ENCODE results near the gene DTD1. TPM values are rescaled to one million over a fixed set of nuclear protein-coding genes. Genes with fewer than 3 reads are reported as not detected.
A peak's percentile ranks its signal among the peaks of the same experiment; 100 is the strongest.

The DTD1 gene
- total RNA-seq, 1 donor from 2014 or later, result 214 TPM

GRCh38 chr20:18577942-18578341 lies 9.9 kb upstream of the DTD1 start:
- no peak for DNase-seq (ENCODE audit: low read depth)
- no peaks in the 10 kb centered on the region for H3K36me3 ChIP-seq (ENCODE audit: control insufficient read depth, insufficient read depth, low read length)
- no peaks in the 10 kb centered on the region for H3K27me3 ChIP-seq (ENCODE audit: control insufficient read depth, insufficient read depth, low read length)
- H3K4me3 ChIP-seq (ENCODE audit: low read depth, low read length), result no peak overlapping the region
- TF ChIP-seq CTCF (IDR thresholded peaks at IDR 0.05; ENCODE audit: insufficient read depth, low read length, poor library complexity, severe bottlenecking), result no peak

- no peak for TF ChIP-seq CTCF (IDR thresholded peaks at IDR 0.05; ENCODE audit: insufficient read depth, low read length, poor library complexity, severe bottlenecking)
- Histone ChIP-seq H3K27me3 (ENCODE audit: control insufficient read depth, insufficient read depth, low read length) (no peaks in the 10 kb centered on the region), H3K36me3 (ENCODE audit: control insufficient read depth, insufficient read depth, low read length) (no peaks in the 10 kb centered on the region), H3K4me3 (ENCODE audit: low read depth, low read length) (no peak overlapping the region)
- DNase-seq (ENCODE audit: low read depth), result no peak
Observed at GRCh38 chr20:18578581-18578980, 9.3 kb upstream of the DTD1 start.

- H3K27me3 ChIP-seq (ENCODE audit: control insufficient read depth, insufficient read depth, low read length), result no peaks in the 10 kb centered on the region
- no peak for DNase-seq (ENCODE audit: low read depth)
- no peaks in the 10 kb centered on the region for H3K36me3 ChIP-seq (ENCODE audit: control insufficient read depth, insufficient read depth, low read length)
- TF ChIP-seq CTCF (IDR thresholded peaks at IDR 0.05; ENCODE audit: insufficient read depth, low read length, poor library complexity, severe bottlenecking), result no peak
- no peak overlapping the region for H3K4me3 ChIP-seq (ENCODE audit: low read depth, low read length)
Observed at GRCh38 chr20:18580012-18580411, 7.8 kb upstream of the DTD1 start.

GRCh38 chr20:18585134-18585533 lies 2.7 kb upstream of the DTD1 start:
- TF ChIP-seq CTCF (IDR thresholded peaks at IDR 0.05; ENCODE audit: insufficient read depth, low read length, poor library complexity, severe bottlenecking), result no peak
- DNase-seq (ENCODE audit: low read depth), result peak; percentile 89

GRCh38 chr20:18588574-18588933 lies 700 bp downstream of the DTD1 start:
- H3K4me3 ChIP-seq (ENCODE audit: low read depth, low read length), result peak overlapping the region; percentile 59
- DNase-seq (ENCODE audit: low read depth), result no peak
- TF ChIP-seq CTCF (IDR thresholded peaks at IDR 0.05; ENCODE audit: insufficient read depth, low read length, poor library complexity, severe bottlenecking), result no peak

More at GRCh38 chr20:18585134-18585533, 2.7 kb upstream of the DTD1 start:
- Histone ChIP-seq H3K4me3 (ENCODE audit: low read depth, low read length) (no peak overlapping the region), H3K27me3 (ENCODE audit: control insufficient read depth, insufficient read depth, low read length) (no peaks in the 10 kb centered on the region), H3K36me3 (ENCODE audit: control insufficient read depth, insufficient read depth, low read length) (no peaks in the 10 kb centered on the region)

GRCh38 chr20:18589941-18590674 lies 2.3 kb downstream of the DTD1 start:
- DNase-seq (ENCODE audit: low read depth), result no peak
- Histone ChIP-seq H3K4me3 (ENCODE audit: low read depth, low read length) (no peak overlapping the region), H3K27me3 (ENCODE audit: control insufficient read depth, insufficient read depth, low read length) (no peaks in the 10 kb centered on the region), H3K36me3 (ENCODE audit: control insufficient read depth, insufficient read depth, low read length) (no peaks in the 10 kb centered on the region)
- no peak for TF ChIP-seq CTCF (IDR thresholded peaks at IDR 0.05; ENCODE audit: insufficient read depth, low read length, poor library complexity, severe bottlenecking)

More at GRCh38 chr20:18588574-18588933, 700 bp downstream of the DTD1 start:
- Histone ChIP-seq H3K27me3 (ENCODE audit: control insufficient read depth, insufficient read depth, low read length) (no peaks in the 10 kb centered on the region), H3K36me3 (ENCODE audit: control insufficient read depth, insufficient read depth, low read length) (no peaks in the 10 kb centered on the region)

All from kidney epithelial cell (primary cell).